Embryonic facial prominence (tissue), 1 donor: ENCODE data around the gene SVIL.
"Not testable (repeated sequence)": the region's sequence is repeated elsewhere in the genome, so short reads cannot be mapped to it uniquely, and the experiment has no call there.

Experiments
- DNase-seq: peaks from one replicate; pipeline ENCODE4 v3.0.0-alpha.2; 2016; ENCODE audit errors: extremely low spot score

SVIL gene

GRCh38 chr10:29622382-29622922 is 12.3 kb downstream of the SVIL start:
- DNase-seq, result no peak

- no peak for DNase-seq
Measured at GRCh38 chr10:29621161-29621560, 13.6 kb downstream of the SVIL start.

GRCh38 chr10:29620112-29620690 is 14.6 kb downstream of the SVIL start:
- no peak for DNase-seq

- DNase-seq, result no peak
Measured at GRCh38 chr10:29619241-29619669, 15.5 kb downstream of the SVIL start.

DNA sequence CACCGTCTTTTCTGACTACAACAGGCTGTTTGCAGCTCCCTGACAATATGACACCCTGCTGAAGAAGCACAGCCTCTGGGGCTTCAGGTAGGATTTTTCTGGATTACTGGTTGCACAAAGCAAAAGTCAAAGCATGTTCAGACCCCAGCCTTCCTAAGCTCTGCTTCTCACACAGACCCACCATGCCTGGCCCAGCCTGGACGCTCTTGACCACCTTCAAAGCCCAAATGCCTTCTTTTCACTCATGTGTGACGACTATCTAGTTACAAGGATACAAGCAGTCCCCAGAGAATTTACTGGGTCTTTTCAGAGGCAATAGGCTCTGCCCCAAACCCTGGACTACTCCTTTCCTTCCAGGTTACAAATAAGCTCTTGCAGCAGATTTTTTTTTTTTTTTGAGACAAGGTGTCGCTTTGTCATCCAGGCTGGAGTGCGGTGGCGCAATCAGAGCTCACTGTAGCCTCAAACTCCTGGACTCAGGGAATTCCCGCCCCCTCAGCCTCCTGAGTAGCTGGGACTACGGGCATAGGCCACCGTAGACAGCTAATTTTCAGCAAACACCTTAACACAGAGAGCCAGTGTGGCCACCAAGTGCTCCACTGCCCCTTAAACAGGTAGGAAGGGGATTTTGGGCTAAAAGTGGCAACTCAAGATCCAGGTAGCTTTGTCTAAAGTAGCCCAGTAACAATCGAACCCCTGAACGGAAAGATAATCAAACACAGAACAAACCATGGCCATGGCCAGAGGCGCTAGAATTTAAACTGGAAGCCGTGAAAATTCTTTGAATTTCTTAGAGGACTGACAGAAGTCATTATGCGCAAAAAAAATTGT is 16.2 kb downstream of the SVIL start:
- DNase-seq, result no peak

DNA sequence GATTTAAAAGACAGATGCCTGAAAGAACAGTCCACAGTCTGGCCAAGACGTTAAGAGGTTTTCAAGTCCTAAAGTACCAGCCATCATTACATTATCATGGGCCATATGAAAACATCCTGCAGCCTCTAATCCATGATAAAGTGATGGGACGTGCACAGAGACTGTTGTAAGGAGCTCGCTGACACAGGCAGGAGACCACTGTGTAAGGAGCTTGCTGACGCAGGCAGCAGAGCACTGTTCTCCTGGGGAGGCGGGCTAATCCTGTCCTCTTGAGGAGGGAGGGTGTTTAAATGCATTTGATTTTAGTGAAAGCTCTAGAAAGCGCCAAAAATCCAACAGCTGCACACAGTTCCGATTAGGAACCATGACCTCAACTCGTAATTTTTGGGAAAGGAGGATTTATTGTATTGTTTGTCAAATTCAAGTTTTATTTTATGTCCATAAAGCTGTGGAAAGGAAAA is 16.9 kb downstream of the SVIL start:
- no peak for DNase-seq

DNA sequence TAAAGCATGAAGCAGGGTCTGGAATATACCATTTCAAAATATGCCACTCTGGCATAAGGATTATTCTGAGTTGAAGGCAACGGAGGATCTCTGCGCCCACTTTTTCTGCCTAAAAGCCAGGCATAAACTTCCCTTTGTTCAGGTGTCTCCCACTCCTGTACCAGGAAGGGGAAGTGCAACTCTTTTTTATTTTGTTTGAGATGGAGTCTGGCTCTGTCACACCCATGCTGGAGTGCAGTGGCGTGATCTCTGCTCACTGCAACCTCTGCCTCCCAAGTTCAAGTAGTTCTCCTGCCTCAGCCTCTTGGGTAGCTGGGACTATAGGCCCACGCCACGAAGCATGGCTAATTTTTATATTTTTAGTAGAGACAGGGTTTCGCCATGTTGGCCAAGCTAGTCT is 18.2 kb downstream of the SVIL start:
- no peak for DNase-seq

GRCh38 chr10:29615195-29615594 is 19.6 kb downstream of the SVIL start:
- DNase-seq, result no peak

- DNase-seq, result not testable (repeated sequence)
Measured at GRCh38 chr10:29614289-29614688, 20.5 kb downstream of the SVIL start.

- no peak for DNase-seq
Measured at GRCh38 chr10:29613791-29614190, 21.0 kb downstream of the SVIL start.

DNA sequence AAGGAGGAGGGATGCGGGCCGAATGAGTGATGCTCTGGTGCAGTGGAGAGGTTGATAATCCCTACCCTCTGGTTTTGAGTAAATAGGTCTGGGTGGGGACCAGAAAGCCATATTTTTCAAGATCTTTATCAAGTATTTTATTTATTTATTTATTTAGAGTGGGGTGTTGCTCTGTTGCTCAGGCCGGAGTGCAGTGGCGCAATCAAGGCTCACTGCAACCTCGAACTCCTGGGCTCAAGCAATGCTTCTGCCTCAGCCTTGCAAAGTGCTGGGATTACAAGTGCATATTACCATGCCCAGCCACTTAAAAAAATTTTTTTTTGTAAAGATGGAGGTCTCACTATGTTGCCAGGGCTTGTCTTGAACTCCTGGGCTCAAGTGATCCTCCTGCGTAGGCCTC is 21.6 kb downstream of the SVIL start:
- DNase-seq, result no peak

GRCh38 chr10:29612657-29613056 is 22.1 kb downstream of the SVIL start:
- no peak for DNase-seq

GRCh38 chr10:29611781-29612381 is 22.9 kb downstream of the SVIL start:
- no peak for DNase-seq

DNA sequence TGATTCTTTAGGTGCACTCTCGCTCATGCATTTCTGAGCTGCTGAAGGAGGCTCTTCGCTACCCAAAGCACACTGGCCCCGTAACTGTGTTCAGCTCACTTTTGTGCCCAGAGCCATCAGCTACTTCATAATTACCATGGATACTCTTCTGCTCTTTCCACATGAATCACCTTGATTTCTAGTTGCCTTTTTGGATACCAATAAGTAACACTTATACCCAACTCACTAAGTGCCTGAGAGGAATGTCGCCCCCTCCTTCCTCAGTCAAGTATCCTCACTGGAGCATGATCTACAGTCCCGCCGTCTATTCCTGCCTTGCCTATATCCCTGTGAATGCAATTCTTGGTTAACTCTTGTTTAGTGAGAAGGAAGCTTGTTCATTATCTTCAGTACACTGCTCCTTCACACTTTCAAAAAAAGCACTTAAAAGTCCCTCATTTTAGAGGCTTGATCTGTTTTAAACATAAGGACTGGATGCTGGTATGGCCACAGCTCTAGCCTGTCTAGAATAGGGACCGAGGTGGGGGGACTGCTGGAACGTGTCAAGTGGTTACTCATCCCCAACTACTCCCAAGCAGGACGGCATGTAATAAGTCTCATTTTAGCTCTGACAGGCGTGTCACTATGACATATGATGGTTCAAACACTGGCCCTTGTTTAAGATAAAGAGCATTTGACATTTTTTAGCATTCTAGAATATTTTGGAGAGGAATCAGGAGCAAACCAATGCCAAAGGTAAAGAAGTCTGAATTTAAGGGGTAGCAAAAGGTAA is 23.7 kb downstream of the SVIL start:
- no peak for DNase-seq

GRCh38 chr10:29610331-29610730 is 24.4 kb downstream of the SVIL start:
- DNase-seq, result not testable (repeated sequence)

- DNase-seq, result no peak
Measured at GRCh38 chr10:29609696-29610095, 25.1 kb downstream of the SVIL start.

DNA sequence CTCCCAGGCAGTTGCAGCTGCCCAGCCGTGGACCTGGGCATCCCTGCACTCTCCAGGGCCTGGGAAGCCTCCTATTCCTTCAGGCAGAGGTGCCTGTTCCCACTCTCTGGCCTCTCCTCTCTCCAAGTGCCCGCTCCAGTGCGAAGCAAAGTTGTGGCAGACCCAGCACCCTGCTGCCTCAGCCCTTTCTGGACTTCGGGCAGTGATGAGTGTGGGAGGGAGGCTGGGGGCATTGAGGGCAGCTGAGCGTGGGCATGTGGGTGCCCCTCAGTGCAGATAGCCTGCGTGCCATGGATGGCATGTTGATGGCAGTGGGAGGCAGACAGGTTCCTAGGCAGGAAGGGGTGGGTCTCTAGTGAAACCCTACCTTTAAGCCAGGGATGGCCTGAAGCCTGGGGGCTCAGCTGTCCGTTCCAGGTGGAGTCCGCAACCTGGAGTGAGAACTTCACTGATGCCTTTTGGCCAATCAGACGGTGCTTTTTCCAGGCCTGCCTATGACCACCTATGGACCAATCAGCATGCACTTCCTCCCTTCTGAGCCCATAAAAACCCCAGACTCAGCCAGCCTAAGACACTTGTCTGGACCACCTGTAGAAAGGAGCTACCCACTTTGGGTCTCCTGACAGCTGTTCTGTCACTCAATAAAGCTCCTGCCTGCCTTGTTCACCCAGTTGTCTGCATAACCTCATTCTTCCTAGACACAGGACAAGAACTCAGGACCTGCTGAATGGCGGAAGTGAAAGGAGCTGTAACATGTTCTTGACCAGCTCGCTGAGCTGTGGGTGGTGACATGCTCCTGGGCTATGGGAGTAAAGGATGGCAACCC is 26.1 kb downstream of the SVIL start:
- DNase-seq, result no peak

DNA sequence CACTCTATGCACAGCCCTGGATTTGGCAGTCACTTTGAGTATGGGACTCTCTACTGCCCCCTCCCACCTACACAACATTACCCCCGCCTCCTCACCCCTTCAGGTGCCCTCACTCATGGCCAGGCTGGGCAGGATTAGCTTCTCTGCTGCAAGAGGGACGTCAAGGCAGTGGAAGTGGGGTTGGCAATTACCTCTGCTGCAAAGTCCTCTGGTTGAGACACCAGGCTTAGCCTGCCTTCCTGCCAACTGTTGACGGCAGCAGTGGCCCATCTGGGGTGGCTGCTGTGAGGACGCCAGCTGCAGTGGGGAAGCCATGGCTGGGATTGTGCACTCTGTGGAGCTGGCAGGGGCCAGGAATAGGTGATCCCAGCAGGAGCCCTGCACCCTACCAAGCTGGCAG is 26.7 kb downstream of the SVIL start:
- DNase-seq, result no peak

- no peak for DNase-seq
Measured at GRCh38 chr10:29607576-29607975, 27.2 kb downstream of the SVIL start.

DNA sequence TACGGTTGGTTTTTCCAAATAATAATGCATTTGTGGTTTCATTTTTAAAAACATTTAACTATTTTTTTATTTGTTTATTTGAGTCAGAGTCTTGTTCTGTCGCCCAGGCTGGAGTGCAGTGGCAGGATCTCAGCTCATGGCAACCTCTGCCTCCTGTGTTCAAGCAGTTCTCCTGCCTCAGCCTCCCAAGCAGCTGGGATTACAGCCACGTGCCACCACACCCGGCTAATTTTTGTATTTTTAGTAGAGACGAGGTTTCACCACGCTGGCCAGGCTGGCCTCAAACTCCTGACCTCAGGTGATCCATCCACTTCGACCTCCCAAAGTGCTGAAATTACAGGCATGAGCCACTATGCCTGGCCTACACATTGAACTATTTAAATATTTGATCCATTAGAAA is 28.1 kb downstream of the SVIL start:
- not testable (repeated sequence) for DNase-seq

DNA sequence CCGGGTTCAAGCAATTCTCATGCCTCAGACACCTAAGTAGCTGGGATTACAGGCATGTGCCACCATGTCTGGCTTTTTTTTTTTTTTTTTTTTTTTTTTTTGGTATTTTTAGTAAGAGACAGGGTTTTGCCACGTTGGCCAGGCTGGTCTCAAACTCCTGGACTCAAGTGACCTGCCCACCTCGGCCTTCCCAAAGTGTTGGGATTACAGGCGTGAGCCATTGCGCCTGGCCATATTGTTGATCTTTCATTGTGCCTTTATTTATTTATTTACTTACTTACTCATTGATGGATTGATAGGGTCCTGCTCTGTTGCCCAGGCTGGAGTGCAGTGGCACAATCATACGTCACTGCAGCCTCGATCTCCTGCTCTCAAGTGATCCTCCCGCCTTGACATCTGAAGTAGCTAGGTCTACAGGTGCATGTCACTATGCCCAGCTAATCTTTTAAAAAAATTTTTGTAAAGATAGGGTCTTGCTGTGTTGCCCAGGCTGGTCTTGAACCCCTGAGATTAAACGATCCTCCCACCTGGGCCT is 30.4 kb downstream of the SVIL start:
- DNase-seq, result no peak
